ENCODE measurements around the gene PRKCE. TPM values are rescaled to one million over a fixed set of nuclear protein-coding genes. Genes with fewer than 3 reads are reported as not detected.

Gene PRKCE
- total RNA-seq, 1 donor from 2014 or later = 34.1 TPM

- no peak for DNase-seq (ENCODE audit: low spot score)
Measured at GRCh38 chr2:46008091-46008870, 356.8 kb downstream of the PRKCE start.

GRCh38 chr2:46009315-46009714 is 357.8 kb downstream of the PRKCE start:
- no peak for DNase-seq (ENCODE audit: low spot score)

GRCh38 chr2:46009772-46010171 is 358.3 kb downstream of the PRKCE start:
- no peak for DNase-seq (ENCODE audit: low spot score)

- no peak for DNase-seq (ENCODE audit: low spot score)
Measured at GRCh38 chr2:46010223-46010924, 358.9 kb downstream of the PRKCE start.

GRCh38 chr2:46010925-46011490 is 359.5 kb downstream of the PRKCE start:
- DNase-seq (ENCODE audit: low spot score) = no peak

GRCh38 chr2:46012618-46013240 is 361.3 kb downstream of the PRKCE start:
- DNase-seq (ENCODE audit: low spot score) = no peak

- no peak for DNase-seq (ENCODE audit: low spot score)
Measured at GRCh38 chr2:46013726-46014125, 362.3 kb downstream of the PRKCE start.

GRCh38 chr2:46014911-46015654 is 363.6 kb downstream of the PRKCE start:
- DNase-seq (ENCODE audit: low spot score) = no peak

- DNase-seq (ENCODE audit: low spot score) = no peak
Measured at GRCh38 chr2:46015671-46016070, 364.2 kb downstream of the PRKCE start.

- DNase-seq (ENCODE audit: low spot score) = no peak
Measured at GRCh38 chr2:46016091-46016490, 364.6 kb downstream of the PRKCE start.

- DNase-seq (ENCODE audit: low spot score) = no peak
Measured at GRCh38 chr2:46018773-46019591, 367.5 kb downstream of the PRKCE start.

- no peak for DNase-seq (ENCODE audit: low spot score)
Measured at GRCh38 chr2:46020416-46020815, 368.9 kb downstream of the PRKCE start.

- DNase-seq (ENCODE audit: low spot score) = no peak
Measured at GRCh38 chr2:46023165-46023854, 371.8 kb downstream of the PRKCE start.

GRCh38 chr2:46024146-46024779 is 372.8 kb downstream of the PRKCE start:
- DNase-seq (ENCODE audit: low spot score) = no peak

GRCh38 chr2:46025081-46025480 is 373.6 kb downstream of the PRKCE start:
- no peak for DNase-seq (ENCODE audit: low spot score)

- DNase-seq (ENCODE audit: low spot score) = no peak
Measured at GRCh38 chr2:46025676-46026075, 374.2 kb downstream of the PRKCE start.

GRCh38 chr2:46026431-46026830 is 375.0 kb downstream of the PRKCE start:
- no peak for DNase-seq (ENCODE audit: low spot score)

- no peak for DNase-seq (ENCODE audit: low spot score)
Measured at GRCh38 chr2:46029332-46029811, 377.9 kb downstream of the PRKCE start.

- DNase-seq (ENCODE audit: low spot score) = no peak
Measured at GRCh38 chr2:46030330-46030729, 378.9 kb downstream of the PRKCE start.

Measured in mesenteric fat pad (tissue), 1 donor.